Peyer's patch (tissue), 4 donors: ENCODE data around the gene RNF227.

Experiments used
- POLR2A ChIP-seq, 2 donors: fragments of 450-650 bp; IDR thresholded peaks; one replicate each; pipeline ENCODE4 v1.5.1; 2017; ENCODE audit warnings: antibody characterized with exemption in 2 of 2, mild to moderate bottlenecking in 2 of 2, moderate library complexity in 2 of 2
- TF ChIP-seq, protein P1 (sequence below), 6 experiments: fragments of 450-650 bp in 4 of 6; fragments of 200-600 bp in 2 of 6; sonication (generic) in 1 of 6; IDR thresholded peaks; one replicate each; pipeline ENCODE4 v1.5.1; 2017 to 2019; ENCODE audit warnings: antibody characterized with exemption in 6 of 6, mild to moderate bottlenecking in 3 of 6, moderate library complexity in 1 of 6

DNA sequence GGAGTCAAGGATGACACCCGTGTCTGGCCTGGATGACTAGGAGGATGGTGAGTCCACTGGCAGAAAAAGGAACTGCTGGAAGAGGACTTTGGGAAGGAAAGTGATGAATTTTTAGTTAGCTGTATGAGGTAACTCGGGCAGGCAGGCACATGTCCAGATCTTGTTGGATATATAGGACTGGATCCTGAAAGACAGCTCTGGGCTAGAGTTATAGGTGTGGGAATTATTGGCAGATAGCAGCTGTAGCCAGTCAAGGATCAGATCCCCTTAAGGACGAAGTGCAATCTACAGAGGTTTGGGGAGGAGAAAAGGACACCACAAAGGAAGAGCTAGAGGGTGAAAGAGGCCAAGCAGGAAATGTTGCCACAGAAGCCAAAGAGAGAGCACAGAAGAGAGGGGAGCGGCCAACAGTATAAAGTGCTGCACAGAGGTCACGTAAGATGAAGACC, 48.2 kb downstream of the RNF227 start:
- TF ChIP-seq, protein P1, sequence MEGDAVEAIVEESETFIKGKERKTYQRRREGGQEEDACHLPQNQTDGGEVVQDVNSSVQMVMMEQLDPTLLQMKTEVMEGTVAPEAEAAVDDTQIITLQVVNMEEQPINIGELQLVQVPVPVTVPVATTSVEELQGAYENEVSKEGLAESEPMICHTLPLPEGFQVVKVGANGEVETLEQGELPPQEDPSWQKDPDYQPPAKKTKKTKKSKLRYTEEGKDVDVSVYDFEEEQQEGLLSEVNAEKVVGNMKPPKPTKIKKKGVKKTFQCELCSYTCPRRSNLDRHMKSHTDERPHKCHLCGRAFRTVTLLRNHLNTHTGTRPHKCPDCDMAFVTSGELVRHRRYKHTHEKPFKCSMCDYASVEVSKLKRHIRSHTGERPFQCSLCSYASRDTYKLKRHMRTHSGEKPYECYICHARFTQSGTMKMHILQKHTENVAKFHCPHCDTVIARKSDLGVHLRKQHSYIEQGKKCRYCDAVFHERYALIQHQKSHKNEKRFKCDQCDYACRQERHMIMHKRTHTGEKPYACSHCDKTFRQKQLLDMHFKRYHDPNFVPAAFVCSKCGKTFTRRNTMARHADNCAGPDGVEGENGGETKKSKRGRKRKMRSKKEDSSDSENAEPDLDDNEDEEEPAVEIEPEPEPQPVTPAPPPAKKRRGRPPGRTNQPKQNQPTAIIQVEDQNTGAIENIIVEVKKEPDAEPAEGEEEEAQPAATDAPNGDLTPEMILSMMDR (IDR thresholded peaks at IDR 0.05) = no peak
- no peak for TF ChIP-seq POLR2A (IDR thresholded peaks at IDR 0.05)
